Fibroblast of peridontal ligament (primary cell): ENCODE data around the gene PIGN.
A peak's percentile ranks its signal among the peaks of the same experiment; 100 is the strongest.
"Not testable (repeated sequence)": the region's sequence is repeated elsewhere in the genome, so short reads cannot be mapped to it uniquely, and the experiment has no call there.

Experiments used
- DNase-seq: peaks from one replicate; pipeline ENCODE4 v3.0.0-alpha.2; 2010; ENCODE audit errors: extremely low read depth

PIGN gene

GRCh38 chr18:62179213-62179612, 7.6 kb downstream of the PIGN start:
- DNase-seq: no peak

DNA sequence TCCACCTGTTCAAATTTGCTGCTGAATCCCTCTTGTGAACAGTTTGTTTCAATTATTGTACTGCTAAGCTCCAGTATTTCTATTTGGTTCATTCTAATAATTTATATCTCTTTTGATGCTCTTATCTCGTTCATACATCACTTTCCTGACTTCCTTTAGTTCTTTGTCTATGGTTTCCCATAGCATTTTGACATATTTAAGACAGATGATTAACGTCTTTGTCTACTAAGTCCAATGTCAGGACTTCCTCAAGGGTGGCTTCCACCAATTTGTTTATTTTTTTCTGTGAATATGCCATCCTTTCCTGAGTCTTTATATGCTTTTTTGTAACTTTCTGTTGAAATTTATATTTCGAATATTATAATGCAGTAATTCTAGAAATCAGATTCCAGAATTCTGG, 9.6 kb downstream of the PIGN start:
- DNase-seq: no peak

DNA sequence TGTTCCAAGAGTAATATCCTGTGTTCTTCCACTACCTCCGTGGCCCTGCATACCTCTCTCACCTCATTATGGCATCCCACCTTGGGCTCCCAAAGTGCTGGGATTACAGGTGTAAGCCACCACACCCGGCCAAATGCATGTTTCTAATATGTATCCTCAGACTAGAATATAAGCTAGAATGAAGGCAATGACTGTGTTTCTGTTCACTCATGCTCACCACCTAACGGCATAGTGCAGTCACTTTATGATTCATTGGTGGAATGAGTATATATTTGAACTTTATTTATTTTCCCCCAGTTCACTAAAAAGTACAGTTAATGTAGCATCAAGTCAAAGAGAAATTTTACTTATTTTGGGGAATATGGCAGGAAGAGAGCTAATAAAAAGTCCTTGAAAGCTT, 11.3 kb downstream of the PIGN start:
- DNase-seq: no peak

GRCh38 chr18:62172298-62172697, 14.6 kb downstream of the PIGN start:
- no peak for DNase-seq

DNA sequence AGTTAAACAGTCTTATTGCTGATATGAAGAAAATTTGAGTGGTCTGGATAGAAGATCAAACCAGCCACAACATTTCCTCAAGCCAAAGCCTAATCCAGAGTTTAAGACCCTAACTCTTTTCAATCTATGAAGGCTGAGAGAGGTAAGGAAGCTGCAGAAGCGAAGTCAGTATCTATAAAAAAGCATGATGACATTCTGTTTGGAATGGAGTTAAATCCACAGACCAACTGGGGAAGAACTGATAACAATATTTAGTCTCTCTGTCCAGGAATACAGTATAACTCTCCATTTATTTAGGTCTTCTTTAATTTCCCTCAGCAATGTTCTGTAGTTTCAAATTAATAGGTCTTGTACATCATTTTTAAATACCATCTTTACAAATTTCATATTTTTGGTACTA, 16.0 kb downstream of the PIGN start:
- no peak for DNase-seq

- DNase-seq: not testable (repeated sequence)
Observed at GRCh38 chr18:62166524-62166923, 20.3 kb downstream of the PIGN start.

DNA sequence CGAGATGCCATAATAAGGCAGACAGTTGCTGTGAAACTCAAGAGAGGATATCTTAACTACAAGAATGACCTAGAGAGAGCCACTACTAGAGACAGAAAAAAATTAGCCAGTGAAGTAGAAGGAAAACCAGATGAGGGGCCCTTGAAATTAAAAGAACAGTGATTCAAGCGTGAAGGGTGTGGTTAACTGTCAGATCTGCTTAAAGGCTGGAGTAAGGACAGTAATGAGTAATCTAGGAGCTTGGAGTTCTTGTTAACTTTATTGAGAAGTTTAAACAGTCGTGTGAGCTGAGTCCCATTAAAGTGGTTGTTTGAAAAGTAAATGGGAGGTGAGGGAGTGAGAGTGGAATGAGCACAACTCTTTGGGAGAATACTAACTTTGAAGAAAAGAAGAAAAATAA, 21.3 kb downstream of the PIGN start:
- no peak for DNase-seq

DNA sequence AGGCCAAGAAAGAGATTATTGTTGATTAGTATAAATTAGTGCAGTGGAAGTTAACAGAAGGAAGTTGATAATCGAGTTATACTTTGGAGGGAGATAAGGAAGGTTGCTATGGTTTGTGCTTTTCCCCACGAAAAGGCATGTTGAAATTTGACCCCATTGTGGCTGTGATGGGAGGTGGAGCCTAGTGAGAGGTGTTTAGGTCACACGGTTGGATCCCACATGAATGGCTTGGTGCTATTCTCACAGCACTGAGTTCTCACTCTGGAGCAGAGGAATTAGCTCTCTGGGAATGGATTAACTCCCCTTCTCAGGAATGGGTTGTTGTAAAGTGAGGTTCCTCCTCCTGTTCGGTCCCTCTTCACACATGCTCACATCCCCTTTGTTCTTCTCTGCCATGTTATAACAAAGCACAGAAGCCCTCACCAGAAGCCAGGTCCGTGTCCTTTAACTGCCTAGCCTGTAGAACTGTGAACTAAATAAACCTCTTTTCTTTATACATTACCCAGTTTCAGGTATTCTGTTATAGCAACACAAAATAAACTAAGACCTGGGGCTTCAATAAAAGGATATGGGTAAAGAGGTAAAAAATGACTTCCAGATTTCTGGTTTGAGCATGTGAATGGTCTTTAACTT, 21.9 kb downstream of the PIGN start:
- no peak for DNase-seq

DNA sequence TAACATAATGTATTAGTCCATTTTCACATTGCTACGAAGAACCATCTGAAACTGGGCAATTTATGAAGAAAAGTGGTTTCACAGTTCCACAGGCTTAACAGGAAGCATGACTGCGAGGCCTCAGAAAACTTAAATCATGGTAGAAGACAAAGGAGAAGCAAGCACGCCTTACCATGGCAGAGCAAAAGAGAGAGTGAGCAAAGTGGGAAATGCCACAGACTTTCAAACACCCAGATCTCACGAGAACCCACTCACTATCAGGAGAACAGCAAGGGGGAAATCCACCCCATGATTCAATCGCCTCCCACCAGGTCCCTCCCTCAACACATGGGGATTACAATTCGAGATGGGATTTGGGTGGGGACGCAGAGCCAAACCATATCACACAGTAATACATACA, 22.5 kb downstream of the PIGN start:
- DNase-seq: no peak

GRCh38 chr18:62157843-62158242, 29.0 kb downstream of the PIGN start:
- no peak for DNase-seq

DNA sequence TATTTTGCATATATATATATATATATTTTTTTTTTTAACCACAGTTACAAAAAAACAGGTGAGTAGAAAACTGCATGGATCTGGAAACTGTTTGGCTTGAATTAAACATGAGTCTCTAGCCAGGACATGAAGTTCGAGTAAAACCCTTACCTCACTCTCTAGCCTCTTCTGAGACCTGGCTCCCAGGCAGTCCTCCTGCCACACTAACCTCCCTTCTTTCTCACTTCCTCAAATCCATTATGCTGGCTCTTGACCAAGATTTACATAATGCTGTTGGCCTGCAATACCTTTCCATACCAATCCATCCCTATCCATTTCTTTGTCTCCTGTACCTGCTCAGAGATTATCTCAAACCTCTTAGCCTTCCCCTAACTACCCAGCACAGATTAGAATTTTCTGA, 34.0 kb downstream of the PIGN start:
- no peak for DNase-seq

DNA sequence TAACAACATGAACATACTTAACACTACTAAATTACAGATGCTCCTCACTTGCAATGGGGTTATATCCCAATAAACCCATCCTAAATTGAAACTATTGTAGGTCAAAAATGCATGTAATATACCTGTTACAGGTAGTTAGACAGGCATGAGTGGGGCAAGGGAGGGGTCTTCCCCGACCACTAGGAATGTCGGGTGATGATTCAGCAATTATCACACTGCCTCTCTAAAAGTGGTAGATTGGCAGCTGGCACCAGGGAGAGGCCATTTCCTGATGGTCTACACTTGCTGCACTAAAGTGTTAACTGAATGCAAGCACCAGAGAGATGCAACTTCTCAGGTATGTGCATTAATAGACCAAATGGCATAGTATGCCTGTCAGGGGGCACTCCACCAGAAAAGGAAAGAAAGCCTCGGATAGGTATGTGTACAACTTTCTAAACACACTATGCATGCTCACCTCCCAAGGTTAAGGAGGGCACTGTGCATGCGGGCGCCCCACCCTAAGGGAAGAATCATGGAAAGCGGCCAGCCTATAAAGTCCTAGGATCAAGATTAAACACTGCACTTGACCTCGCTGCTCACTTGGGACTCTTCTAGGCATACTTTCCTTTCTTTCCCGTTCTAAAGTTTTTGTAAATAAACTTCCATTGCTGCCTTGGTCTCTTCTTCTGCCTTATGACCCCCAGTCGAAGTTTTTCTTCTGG, 35.6 kb downstream of the PIGN start:
- DNase-seq: no peak

- DNase-seq: no peak
Observed at GRCh38 chr18:62144338-62144737, 42.5 kb downstream of the PIGN start.

- no peak for DNase-seq
Observed at GRCh38 chr18:62140259-62140658, 46.6 kb downstream of the PIGN start.

DNA sequence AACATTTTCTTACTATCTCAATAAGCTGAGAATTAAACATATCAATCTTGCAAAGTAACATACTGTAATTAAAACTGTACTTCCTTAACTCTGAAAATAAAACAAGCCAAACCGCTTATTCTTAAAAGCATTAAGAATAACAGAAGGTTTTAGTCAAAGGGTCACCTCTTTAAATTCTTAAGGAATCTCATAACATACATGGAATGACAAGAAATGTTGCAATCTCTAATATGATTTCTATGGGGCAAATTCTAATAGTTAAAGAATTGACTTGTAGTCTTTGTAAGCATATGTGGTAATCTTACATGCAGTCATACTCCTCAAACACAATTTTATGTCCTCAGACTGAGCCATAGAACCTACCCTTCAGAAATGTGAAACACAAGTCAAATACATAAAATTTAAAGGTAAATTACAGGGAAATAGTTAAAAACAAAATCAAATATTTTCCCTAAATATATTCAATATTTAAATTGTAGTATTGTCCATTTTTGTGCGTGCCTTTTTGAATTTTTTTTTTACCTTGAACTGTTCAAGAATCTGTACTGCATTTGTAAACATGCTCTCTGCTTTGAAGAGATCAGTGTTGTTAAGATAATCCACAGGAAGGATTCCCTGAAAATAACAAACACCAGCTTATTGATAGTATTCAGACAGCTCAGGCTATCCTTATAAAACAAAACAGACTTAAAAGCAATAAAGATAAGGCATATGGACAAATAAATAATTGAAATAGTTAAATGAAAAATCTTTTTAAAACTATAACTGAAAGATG, 48.2 kb downstream of the PIGN start:
- DNase-seq: no peak

- peak; percentile 79 for DNase-seq
Observed at GRCh38 chr18:62131301-62131909, 55.5 kb downstream of the PIGN start.

- peak; percentile 86 for DNase-seq
Observed at GRCh38 chr18:62128157-62128556, 58.7 kb downstream of the PIGN start.

- no peak for DNase-seq
Observed at GRCh38 chr18:62126737-62127136, 60.1 kb downstream of the PIGN start.

- DNase-seq: no peak
Observed at GRCh38 chr18:62125702-62126101, 61.2 kb downstream of the PIGN start.

GRCh38 chr18:62122330-62122729, 64.5 kb downstream of the PIGN start:
- DNase-seq: no peak

GRCh38 chr18:62119884-62120283, 67.0 kb downstream of the PIGN start:
- no peak for DNase-seq

DNA sequence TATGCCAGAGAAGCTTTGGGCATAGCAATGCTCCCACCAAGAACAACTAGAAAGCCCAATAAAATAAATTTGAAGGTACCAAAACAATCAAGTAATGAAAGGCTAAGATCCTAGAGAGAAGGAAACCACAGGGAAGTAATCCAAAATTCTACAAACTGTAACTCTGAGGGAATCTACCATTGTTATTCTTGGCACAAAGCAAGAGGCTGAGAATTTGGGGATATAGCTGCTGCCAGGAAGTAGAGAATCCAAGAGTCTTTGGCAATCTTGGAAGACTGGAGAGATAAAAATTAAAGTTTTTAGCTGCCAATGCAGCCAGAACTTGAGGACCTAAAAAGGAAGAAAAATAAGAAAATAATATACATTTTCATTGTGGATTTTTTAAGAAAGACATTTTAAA, 68.5 kb downstream of the PIGN start:
- DNase-seq: peak; percentile 95

DNA sequence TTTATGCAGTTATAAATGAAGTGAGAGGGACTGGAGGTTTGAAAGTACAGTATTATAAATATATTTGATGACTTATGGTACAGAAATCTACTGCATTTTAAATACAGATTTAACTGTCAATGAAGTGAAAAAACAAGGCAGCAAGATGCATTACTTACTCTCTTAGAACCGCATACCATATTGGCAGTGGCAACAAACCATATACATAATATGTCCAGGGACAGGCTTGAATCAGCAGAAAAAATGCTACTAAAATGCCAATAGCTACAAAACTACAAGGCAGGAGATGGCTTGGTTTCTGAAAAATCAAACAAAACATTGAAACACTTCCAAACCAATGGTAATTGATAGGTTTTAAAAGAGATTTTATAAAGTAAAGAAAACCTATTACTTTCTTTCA, 77.2 kb downstream of the PIGN start:
- peak; percentile 68 for DNase-seq
